ENCODE results near the gene LONRF3.
"Not testable (repeated sequence)": the region's sequence is repeated elsewhere in the genome, so short reads cannot be mapped to it uniquely, and the experiment has no call there.

LONRF3 gene

DNA sequence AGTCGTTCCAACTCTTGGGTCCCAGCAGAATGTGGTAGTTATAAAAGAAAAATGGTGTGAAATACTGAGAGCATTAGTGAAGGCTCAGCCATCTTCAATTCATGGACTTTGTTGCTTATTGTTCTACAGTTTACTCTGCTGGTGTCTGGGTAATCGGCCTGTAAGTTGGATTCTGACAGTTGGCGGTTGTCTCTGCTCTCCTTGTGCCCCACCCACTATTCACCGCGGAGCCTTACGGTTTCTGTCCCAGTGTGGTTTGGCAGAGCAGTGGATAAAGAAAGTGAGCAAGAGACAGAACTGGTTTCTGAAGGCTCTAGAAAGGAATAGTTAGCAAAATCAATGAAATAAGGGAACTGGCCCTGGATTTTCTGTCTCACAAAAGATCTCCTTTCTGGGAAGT lies 9.1 kb downstream of the LONRF3 start:
- DNase-seq (ENCODE audit: low spot score) = no peak

DNA sequence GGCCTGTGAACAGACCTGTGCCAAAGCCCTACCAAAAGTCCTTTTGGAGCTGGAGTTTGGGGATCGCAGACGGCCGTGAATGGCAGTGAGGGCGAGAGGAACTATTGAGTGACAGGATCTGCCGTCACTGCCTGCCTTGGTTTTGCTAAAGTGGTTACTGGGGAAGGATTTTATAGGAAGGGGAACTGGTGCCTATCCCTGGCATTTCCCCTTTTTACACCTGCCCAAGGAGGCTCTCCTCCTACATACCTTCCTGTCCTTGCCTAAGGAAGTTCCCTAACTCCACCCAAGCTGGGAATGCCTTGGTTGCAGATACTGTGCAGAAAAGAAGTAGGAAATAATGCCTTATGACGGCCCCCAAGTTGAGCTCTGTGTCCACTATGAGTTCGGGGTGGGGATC lies 14.5 kb downstream of the LONRF3 start:
- DNase-seq (ENCODE audit: low spot score) = no peak

DNA sequence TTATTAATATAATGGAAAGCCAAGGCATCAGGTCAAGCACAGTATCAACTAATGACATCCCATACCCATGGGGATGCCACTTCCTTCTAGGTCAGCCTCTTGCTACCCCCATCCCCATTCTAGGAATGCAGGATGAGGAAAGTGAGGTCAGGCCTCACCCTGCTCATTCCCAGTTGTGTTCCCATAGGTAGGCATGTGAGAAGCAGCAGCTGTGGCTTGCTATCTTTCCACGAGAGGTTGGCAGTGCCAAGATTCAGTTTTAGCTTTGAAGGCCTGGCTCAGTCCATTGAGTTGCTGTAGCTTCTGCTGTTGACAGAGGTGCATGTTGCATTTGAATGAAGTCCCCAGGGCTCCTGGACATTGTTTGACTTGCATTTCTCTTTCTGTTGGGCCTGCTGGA lies 15.5 kb downstream of the LONRF3 start:
- no peak for DNase-seq (ENCODE audit: low spot score)

DNA sequence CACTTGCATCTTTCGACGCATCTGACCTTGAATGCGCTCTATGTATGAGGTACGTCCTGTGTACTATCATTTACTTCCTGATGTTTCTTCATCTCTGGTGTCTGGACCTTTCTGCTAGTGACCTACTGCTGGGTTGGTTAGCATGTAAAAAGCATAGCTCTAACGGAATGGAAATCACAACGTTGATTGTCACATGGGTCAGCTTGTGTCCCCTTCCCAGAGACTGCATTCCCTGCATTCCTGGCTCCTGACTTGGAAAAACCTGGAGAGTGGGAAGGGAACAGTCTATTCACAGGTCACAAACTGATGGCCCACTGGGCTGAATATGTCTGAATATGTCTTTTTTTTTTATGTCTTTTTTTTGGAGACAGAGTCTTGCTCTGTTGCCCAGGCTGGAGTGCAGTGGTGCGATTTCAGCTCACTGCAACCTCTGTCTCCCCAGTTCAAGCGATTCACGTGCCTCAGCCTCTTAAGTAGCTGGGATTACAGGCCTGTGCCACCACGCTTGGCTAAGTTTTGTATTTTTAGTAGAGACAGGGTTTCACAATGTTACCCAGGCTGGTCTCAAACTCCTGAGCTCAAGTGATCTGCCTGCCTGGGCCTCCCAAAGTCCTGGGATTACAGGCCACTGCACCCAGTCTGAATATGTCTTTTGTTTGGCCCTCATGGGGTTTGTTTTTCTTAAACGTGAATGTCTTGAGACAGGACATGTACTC lies 16.3 kb downstream of the LONRF3 start:
- no peak for DNase-seq (ENCODE audit: low spot score)

DNA sequence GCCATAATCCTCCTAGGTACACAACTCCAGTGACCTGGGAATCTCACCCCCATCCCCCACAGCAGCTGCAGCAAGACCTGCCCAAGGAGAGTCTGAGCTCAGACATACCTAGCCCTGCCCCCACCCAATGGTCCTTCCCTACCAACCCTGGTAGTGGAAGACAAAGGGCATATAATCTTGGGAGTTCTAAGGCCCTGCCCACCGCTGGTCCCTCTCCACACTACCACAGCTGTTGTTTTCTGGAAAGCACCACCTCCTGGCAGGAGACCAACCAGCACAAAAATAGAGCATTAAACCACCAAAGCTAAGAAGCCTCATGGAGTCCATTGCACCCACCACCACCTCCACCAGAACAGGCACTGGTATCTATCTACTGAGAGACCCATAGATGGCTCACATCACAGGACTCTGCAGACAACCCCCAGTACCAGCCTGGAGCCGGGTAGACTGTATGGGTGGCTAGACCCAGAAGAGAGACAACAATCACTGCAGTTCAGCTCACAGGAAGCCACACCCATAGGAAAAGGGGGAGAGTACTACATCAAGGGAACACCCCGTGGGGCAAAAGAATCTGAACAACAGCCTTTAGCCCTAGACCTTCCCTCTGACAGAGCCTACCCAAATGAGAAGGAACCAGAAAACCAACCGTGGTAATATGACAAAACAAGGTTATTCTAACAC lies 18.2 kb downstream of the LONRF3 start:
- DNase-seq (ENCODE audit: low spot score) = not testable (repeated sequence)

DNA sequence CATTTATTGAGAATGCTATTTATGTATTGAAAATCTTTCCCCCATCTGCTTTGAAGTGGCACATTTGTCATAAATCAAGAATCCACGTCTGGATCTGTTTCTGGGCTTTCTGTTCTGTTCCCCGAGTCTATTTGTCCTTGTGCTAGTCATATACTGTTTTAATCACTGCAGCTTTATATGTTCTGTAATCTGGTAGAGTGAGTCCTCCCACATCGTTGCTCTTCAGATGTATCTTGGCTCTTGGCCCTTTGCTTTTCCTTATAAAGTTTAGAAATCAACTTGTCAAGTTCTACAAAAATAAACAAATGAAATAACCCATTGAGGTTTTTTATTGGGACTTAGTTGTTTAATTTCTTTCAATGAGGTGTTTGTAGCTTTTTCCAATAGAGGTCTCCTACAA lies 29.0 kb downstream of the LONRF3 start:
- no peak for DNase-seq (ENCODE audit: low spot score)

DNA sequence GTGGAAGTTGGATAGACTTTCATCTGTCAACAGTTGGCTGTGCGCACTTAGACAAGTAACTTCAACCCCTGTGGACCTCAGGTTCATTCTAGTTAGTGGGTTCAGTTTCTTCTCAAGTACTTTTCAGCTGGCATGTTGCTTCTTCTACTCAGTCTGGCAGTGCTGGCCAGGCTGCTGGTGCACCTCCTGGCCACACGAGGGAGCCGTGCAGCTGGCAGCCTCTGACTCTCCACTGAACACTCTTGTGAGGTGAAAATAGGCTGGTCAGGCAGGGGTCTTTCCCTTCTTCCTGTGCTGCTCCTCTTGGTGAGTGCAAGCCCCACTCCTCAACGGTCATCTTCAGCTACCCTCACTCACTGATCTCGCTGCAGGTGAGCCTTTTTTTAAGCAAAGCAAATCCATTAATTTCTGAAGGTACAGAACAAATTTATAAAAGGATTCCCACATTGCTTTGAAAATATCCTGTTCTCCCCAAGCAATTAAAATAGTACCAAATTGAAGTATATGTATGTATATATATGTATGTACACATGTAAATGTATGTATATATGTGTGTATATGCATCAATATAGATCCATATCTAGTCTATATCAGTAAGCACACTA lies 30.6 kb downstream of the LONRF3 start:
- DNase-seq (ENCODE audit: low spot score) = peak; percentile 33

DNA sequence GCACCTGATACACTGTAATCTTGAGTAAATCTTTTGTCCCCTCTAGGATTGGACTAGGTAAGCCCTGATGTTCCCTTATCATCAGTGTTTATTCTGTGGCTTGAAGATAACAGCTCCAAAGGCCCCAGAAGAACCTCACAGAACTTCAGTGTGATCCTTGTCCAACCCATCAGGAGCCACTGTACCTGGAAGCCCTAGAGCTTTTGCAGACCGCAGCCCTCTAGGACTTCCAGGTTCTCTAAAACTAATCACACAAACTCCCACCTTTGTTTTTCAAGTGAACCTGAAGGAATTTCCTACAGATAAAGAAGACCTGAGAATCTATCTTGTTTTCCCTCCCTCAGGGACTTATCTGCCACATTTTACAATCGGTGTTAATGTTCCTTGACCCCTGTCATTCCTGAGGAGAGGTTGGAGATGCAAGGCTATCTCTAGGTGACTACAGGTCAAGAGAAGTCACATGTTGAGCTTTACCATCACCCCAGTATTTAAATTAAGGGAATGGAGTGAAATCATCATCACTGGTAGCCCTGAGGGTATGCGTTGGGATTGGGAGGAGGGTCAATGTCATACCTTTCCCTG lies 32.9 kb downstream of the LONRF3 start:
- DNase-seq (ENCODE audit: low spot score) = no peak

DNA sequence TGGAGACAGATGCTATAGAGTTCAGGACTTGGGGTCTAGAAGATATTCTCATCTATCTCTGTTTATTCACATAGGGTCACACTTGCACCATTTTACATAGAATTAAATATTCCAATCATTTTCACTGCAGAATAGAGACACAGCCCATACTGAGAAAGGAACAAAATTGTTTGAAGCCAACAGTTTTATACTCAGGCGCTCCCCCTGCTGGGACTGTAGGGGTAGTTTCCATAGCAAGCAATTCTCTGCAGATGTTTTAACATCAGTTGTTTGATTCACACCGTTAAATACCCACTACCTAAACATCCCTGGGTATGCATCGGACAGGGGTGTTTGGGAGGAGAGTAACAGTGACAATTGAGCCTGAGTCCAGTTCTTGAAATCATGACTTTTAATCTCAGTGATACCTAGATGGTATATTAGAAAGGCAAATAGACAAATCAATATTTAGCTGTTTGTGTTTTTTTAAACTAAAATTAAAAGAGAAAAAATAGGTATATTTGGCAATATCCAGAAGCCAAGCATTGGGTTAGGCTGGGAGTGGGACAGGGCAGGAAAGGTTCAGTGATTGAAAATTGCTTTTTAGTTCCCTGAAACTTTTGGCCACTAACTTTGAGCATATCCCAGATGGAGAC lies 33.8 kb downstream of the LONRF3 start:
- DNase-seq (ENCODE audit: low spot score) = peak; percentile 25

DNA sequence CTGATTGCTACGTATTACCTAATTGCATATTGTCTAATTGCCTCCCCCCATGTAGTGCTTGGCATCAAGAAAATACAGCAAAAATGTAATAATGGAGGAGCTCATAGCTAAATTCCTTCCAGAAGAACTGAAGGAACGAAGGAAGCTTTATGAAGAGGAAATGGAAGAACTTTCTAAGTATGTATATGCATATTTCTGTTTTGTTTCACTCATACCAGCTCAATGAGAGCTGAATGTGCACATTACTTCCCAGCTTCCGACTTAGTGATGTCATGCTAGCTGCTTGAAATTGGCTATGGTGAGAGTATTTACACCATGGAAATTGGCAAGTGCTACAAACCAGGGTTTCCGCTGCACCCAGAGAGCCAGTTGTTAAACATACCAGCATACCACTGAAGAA lies 34.7 kb downstream of the LONRF3 start:
- no peak for DNase-seq (ENCODE audit: low spot score)

DNA sequence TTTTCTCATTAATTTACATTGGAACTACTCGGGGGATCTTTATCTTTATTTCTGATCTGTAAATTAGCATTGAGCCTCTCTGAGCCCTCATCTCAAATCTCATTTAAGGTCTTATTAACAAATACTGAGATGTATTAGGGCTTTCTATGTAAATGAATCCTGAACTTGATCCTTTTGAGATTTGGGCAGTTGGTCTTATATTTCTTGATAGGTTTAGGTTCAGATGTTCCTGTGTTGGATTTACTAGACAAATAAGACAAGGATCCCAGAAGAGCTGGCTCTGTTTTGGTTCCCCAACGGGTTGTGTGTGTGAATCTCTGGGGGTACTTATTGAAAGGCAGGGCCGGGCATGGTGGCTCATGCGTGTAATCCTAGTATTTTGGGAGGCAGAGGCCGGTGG lies 36.1 kb downstream of the LONRF3 start:
- no peak for DNase-seq (ENCODE audit: low spot score)

DNA sequence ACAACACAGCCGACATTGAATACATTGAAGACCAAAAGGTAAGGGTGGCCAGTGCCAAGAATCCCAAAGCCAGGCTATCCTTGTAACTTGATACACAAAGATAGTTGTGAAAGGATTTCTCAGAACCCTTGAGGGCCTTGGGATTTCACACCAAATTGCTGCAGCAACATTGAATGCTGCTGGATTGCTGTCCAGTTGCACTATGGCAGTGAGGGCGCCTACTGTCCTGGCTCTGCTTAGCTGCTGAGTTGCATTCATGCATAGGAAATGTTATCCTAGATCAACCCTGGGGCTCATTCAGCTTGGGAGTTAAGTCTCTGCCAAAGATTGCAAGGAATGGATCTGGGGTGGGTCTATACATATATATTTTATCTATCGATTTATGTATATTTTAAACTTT lies 38.7 kb downstream of the LONRF3 start:
- no peak for DNase-seq (ENCODE audit: low spot score)

DNA sequence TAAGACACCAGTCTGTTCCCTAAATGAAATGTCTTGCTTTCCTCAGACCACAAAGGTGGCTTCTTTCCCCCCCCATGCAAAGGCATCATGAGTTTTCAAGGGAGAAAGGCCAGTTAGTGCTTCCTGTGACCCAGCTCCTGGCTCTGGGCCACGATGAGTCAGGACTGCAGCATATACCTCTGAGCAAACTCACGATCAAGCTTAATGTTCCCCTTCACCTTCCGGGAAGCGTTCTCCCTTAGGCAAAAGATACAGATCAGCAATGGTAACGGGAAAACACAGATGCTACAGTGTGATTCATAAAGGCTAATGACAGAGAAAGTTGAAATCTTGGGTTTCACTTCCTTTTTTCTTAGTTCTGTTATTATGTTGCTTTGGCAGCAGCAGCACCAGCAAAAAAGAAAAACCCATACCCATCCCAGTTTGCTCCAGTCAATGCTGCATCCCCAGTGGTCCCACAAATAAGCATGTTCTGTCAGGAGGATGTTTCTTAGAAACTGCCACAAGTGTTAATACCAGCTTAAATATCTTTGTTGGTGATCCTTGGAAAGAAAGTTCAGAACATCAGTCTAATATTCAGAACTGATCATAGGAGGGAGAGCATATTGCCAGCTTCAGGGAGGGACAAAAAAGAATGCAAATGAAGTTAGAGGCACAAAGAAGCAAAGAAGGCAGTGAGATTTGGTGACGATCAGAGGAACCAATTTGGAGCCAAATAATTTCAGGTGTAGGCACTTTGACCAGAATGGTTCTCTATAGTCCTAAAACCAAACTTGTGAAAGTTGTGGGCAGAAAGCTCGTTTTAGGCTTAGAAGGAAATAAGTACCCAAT lies 41.2 kb downstream of the LONRF3 start:
- DNase-seq (ENCODE audit: low spot score) = peak; percentile 18

DNA sequence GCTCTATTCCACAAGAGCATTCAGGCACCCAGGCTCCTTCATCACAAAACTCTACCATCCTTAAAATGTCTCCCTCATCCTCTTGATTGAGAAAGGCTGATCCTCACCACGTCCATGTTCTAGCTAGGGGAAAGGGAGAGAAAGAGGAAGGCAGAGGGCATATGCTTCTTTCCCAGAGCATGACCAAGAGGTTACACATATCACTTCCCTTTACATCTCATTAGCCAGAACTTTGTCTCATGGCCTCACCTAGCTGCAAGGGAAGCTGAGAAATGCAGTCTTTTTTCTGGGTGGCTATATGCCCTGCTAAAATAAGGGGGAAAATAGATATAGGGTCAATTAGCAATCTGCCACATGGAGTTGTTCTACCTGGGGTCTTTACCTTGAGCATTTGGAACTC lies 42.7 kb downstream of the LONRF3 start:
- DNase-seq (ENCODE audit: low spot score) = no peak

DNA sequence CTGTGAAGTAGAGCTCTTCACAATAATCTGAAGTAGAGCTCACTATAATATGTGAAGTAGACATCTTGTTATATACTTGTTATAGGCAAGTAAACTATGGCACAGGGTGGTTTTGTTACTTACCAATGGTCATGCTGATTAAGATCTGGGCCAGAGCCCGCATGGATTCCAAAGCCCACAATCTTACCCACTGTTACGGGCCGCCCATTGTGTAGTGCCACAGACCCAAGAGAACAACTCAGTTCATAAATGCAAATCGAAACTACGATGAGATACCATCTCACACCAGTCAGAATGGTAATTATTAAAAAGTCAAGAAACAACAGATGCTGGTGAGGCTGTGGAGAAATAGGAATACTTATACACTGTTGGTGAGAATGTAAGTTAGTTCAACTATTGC lies 51.5 kb downstream of the LONRF3 start:
- no peak for DNase-seq (ENCODE audit: low spot score)

DNA sequence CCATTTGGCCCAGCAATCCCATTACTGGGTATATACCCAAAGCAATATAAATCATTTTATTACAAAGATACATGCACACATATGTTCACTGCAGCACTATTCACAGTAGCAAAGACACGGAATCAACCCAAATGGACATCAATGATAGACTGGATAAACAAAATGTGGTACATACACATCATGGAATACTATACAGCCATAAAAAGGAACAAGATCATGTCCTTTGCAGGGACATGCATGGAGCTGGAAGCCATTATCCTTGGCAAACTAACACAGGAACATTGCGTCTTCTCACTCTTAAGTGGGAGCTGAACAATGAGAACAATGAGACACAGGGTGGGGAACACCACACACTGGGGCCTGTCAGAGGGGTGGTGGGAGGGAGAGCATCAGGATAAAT lies 51.9 kb downstream of the LONRF3 start:
- not testable (repeated sequence) for DNase-seq (ENCODE audit: low spot score)

DNA sequence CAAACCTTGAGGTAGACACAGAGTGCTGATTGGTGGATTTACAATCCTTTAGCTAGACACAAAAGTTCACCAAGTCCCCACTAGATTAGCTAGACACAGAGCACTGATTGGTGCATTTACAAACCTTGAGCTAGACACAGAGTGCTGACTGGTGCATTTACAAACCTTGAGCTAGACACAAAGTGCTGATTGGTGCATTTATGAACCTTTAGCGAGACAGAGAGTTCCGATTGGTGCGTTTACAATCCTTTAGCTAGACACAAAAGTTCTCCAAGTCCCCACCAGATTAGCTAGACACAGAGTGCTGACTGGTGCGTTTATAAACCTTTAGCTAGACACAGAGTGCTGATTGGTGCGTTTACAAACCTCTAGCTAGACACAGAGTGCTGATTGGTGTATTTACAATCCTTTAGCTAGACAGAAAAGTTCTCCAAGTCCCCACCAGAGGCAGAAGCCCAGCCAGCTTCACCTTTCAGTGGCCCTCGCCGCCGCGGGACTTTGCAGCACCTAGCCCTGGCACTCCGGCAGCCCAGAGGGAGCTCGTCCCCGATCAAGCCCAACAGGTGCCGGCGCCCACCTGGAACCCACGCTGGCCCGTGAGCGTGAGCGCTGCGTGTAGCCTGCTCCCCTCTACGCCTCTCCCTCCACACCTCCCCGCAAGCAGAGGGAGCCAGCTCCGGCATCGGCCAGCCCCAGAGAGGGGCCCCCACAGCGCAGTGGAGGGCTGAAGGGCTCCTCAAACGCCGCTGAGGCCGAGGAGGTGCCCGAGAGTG lies 53.7 kb downstream of the LONRF3 start:
- not testable (repeated sequence) for DNase-seq (ENCODE audit: low spot score)

DNA sequence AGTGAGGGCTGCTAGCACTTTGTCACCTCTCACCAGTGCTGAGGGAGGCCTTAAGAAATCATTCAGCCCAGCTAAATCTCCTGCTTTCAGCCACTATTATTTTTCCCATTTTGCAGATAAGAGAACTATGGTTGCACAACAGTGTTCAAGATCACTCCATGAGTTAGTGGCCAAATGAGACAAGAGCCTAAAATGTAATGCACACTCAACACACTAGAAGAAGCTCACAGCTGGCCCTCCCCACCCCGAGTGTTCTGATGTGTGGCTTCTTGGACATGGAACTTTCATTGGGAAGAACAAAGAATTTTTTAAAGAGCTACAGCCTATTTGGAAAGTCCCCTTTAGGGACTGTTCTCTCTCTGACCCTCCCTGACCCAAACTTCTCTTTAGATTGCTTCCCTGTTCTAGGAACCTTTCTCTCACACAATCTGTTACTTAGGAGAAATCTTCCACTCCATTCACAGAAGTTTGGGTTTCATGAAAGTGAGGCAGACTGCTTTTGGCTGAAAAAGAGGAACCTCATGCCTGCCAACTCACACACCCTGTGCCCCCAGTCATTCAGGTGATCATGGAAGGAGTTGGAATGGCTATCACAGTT lies 54.4 kb downstream of the LONRF3 start:
- DNase-seq (ENCODE audit: low spot score) = no peak

DNA sequence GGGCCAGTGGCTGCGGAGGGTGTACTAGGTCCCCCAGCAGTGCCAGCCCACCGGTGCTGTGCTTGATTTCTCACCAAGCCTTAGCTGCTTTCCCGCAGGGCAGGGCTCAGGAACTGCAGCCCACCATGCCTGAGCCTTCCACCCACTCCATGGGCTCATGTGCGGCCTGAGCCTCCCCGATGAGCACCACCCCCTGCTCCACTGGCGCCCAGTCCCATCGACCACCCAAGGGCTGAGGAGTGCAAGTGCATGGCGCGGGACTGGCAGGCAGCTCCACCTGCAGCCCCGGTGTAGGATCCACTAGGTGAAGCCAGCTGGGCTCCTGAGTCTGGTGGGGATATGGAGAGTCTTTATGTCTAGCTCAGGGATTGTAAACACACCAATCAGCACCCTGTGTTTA lies 55.2 kb downstream of the LONRF3 start:
- DNase-seq (ENCODE audit: low spot score) = not testable (repeated sequence)

DNA sequence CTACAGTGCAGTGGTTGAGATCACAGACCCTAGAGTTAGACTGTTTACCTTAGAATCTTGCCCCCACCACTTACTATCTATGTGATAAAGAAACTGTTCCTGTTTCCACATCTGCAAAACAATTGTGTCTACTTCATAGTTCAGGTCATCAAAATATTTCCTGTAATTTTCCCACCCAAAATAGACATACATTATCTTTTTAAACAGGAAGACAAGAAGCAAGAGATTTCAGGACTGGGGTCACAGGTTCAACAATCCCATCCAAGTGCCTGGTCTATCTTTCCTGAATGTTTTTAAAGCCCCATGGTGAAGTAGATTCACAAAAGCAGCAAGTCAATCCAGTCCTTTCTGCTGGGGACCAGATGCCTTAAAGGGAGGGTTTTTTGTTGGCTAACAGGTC lies 56.6 kb downstream of the LONRF3 start:
- DNase-seq (ENCODE audit: low spot score) = no peak

Measured in SW480 (cell line).